ENCODE data around the gene MRTFB.

The MRTFB gene

DNA sequence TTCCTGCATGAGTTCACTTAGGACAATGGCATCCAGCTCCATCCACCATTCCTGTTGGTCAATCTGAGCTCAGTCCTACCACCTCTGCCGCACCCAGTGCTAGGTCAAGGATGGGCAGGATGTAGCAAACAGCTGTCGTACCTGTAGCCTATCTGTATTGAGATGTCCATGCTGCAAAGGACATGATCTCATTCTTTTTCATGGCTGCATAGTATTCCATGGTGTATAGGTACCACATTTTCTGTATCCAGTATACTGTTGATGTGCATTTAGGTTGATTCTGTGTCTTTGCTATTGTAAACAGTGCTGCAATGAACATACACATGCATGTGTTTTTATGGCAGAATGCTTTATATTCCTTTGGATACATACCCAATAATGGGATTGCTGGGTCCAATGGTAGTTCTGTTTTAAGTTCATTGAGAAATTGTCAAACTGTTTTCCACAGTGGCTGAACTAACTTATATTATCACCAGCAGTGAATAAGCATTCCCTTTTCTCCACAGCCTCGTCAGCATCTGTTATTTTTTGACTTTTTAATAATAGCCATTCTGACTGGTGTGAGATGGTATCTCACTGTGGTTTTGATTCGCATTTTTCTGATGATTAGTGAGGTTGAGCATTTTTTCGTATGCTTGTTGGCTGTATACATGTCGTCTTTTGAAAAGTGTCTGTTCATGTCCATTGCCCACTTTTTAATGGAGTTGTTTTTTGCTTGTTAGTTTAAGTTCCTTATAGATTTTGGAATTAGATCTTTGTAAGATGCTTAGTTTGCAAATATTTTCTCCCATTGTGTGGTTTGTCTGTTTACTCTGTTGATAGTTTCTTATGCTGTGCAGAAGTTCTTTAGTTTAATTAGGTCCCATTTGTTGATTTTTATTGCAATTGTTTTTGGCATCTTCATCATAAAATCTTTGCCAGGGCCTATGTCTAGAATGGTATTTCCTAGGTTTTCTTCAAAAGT, 7.2 kb upstream of the MRTFB start:
- DNase-seq = no peak

DNA sequence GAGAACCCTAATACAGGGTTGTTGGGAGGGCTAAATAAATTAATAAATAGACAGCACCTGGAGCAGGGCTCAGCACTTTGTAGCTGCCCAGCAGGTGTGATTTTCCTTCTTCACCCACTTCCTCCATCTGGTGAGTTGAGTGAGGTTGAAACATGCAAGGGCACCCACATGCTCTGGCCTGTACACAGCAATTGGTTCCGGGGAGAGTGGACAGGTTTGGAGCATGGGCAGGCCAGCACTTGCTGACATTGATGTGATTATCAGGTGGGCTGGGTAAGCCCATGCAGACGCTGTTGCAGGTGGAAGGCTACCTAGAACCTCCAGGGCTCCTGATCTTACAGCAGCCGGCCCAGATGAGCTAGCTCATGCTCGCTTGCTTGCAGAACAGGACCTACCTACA, 1.3 kb upstream of the MRTFB start:
- DNase-seq = no peak

DNA sequence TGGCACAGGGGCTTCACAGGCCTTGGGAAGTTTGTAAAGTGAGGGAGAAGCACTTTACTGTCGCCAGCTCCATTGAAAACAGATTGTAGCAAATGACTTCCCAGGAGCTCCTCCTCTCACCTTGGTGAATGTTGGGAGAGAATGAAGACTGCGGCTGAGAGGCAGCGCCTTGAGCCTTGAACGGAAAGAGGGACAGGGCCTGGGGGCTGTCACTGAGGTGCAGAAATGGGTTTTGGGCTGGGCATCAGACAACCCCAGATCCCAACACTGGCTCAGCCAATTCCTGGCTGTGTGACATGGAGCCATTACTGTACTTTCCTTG, 603 bp upstream of the MRTFB start:
- no peak for DNase-seq

DNA sequence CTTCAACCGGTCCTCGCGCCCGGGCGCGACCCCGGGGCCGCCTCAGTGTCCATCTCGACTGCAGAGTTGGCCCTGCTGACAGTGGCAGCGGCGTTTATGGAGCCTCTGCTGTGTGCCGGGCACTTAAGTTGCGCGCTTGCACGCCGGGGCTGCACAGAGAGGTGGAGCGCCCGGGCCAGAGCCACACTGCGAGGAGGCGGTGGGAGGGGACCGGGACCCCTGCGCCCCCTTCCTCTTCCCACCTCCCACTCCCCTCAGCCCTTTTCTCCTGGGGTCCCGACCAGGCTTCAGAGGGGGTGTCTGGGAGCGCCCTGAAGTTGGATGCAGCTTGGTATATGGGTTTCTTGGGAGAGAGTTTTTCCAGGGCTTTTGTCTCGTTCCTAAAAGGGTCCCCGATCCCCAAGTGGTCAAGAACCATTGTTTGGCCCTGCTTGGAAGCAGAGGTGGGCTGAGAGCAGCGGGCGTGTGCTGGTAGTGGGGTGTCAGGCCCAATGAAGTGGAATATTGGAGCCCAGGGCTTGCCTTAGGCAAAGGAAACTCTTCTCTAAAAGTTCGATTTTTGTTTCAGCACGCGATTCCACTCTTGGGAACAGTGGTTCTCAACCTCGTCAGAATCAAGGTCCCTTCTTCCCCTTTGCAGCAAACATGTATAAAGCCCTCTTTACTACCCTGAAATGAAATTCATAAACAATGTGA, 605 bp downstream of the MRTFB start:
- no peak for DNase-seq

DNA sequence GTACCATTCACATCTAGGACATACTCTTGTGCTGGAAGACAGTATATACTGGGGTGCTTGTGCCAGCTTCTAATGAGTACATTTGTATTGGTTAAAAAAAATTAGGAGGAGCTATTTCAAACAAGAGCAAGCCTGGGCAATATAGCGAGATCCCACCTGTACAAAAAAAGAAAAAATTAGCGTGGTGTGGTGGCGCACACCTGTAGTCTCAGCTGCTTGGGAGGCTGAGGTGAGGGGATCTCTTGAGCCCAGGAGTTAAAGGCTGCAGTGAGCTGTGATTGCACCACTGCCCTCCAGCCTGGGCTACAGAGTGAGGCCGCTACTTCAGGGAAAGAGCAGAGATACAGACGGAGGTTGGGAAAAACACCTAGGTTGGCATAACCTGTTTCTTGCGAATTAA, 1.2 kb downstream of the MRTFB start:
- DNase-seq = no peak

DNA sequence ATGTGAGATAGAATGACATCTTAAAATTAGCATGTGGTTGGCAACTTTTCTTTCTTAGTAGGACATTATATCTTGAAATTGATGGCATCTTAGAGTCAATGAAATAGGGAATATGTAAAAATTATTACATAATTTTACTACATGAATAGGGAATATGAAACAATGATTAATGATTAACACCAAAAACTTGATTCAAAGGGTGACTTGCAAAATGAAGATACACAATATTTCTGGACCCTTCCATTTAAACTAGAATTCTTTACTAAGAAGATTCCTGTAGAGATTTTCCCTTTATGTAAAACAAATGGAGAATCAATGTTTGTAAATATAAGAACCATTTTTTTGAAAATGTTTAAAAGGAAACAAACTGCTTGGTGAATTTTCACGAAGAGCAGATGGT, 3.4 kb downstream of the MRTFB start:
- no peak for DNase-seq

DNA sequence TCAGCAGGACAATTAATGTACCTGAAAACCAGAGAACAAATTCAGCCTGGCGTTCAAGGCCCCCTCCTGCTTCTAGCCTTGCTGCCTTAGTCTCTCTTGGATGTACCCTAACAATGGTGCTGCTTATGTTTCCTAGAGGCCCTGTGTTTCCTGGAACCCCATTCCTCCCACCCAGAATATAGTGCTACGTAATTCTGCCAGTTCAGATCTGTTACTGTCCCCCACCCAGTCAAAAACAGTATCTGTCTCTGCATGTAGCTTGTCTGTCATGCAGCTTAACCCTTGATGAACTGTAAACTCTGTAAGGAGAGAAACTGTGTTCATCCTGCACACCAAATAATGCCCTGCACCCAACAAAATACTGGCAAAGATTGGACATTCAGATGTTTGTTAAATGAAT, 6.8 kb downstream of the MRTFB start:
- DNase-seq = no peak

DNA sequence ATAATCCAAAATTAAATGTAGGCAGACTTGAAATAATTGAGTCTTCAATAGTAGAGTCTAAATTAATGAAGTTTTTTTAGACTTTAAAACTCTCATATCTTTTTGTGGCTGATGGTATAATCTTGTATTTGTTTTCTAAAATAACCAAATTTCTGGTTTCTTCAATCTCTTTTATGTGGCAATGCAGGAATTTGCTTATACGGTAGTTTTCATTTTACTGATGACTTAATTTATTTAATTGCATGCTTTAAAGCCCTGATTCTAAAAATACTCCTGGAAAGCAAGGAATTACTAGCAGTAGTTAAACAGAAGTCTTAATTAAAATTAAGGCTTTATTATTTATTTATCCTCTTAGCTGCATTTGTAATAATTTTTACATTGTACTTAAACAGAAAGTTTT, 15.4 kb downstream of the MRTFB start:
- DNase-seq = no peak

DNA sequence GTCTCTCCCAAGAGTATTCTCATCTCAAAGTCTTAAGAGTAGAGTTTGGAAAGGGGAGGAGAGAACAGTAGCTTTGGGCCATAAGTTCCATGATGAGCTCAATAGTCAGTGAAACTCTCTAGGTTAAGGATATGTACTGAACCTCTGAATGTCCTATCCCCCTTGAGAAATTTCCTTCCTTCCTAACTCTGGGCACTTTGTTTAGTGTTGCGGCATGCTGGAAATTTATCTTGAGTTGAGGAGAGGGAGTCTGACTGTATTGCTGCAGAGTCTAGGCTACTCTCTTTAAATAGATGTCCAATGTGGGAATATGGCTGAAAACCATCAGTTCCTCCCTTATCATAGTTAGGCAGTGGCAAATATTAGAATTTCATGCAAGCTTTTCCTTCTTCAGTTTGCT, 16.1 kb downstream of the MRTFB start:
- DNase-seq = no peak

DNA sequence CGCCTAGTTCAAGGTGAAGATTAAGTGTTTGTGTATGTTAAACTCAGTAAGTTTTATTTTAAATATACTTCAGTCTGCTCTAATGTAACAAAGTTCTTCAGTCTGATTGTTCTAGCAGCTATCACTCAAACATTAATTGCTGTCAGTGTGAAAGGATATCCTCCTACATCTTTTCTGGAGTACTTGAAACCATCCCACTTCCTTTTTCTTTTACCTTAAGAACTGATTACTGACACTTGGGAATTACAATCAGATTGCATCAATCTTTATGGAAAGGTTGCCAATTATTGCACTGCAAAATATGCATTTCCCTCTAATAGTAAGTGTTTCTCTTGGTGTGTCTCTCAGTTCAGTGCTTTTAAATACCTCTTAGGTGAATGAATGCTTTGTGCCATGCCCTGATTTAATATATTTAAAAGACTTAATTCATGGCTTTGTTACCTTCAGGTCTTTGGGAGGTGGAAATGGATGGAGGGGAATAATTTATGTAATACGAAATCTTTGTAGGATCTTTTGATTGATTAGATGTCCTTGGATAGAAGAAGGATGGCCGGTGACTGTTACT, 16.6 kb downstream of the MRTFB start:
- no peak for DNase-seq

DNA sequence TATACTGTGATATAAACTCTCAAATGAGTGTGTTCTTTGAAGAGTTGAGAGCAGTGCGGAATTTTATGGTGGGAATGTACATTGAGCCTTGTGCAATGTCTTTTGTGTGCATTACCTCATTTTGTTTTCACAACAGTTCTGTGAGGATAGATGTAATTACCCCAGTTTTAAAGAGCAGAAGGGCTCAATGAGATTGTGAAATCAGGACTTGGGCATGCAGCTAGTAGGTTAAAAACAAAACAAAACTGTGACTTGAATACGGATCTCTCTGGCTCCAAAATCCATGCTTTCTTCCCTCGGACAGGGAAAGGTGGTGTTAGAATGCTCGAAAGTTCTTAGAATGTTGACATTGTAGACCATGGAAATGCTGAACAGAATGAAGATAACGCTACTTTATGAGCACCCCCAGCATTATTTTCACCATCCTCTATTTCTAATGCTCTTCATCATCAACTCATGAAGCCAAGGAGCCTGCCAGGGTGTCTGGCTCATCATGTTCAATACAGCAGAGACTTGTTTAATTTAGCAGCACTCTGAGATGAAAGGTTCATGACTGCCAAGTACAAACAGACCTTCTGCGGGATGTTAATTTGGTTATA, 17.1 kb downstream of the MRTFB start:
- no peak for DNase-seq

DNA sequence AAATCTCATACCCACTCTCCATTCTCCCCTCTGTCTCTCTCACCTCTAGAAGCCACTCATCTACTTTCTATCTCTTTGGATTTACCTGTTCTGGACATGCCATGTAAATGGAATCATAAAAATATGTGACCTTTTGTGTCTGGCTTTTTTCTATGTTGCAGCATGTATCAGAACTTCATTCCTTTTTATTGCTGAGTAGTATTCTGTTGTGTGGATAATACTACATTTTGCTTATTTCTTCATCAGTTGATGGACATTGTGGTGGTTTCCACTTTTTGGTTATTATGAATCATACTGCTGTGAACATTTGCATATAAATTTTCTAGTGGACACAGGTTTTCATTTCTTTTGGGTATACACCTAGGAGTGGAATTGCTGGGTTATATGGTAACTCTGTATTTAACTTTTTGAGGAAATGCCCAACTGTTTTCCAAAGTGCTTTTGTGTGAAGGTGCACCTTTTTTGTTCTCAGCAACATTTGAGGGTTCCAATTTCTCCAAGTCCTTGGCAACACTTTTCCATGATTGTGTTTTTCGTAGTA, 18.2 kb downstream of the MRTFB start:
- no peak for DNase-seq

DNA sequence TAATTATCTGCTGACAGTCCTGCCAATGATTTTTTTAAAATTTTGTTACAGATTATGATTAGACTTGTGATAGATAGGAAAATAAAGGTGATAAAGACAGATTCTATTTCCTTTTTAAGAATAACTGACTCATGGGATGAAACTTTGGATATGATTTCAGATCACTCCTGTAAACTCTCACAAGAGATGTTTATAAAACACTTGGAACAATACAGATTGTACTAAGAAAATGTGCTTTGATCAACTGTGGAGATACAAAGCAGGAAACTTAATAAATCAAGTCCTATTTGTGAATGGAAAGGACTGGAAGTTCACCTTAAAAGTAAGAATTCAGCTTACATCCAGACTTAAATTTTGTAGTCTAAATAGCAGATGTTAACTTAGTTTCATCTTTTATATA, 21.4 kb downstream of the MRTFB start:
- no peak for DNase-seq

DNA sequence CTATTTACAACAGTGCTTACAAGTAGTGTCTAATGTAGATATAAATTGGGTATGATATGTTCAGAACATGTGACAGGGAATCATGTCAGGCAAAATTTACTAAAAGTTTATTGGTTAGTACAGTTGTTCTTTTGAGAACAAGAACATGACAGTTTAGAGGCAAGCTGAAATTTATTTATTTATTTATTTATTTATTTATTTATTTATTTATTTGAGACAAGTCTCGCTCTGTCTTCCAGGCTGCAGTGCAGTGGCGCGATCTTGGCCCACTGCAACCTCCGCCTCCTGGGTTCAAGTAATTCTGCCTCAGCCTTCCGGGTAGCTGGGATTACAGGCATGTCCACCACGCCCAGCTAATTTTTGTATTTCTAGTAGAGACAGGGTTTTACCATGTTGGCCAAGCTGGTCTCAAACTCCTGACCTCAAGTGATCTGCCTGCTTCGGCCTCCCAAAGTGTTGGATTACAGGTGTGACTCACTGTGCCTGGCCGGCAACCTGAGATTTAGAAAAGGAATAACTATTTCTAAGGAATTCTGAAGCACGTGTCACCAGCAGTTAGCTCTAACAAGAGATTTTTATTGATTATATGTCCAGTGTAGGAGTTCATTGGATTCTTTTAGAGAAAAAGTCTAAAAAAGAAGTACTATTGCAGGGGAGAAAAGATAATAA, 24.9 kb downstream of the MRTFB start:
- no peak for DNase-seq

DNA sequence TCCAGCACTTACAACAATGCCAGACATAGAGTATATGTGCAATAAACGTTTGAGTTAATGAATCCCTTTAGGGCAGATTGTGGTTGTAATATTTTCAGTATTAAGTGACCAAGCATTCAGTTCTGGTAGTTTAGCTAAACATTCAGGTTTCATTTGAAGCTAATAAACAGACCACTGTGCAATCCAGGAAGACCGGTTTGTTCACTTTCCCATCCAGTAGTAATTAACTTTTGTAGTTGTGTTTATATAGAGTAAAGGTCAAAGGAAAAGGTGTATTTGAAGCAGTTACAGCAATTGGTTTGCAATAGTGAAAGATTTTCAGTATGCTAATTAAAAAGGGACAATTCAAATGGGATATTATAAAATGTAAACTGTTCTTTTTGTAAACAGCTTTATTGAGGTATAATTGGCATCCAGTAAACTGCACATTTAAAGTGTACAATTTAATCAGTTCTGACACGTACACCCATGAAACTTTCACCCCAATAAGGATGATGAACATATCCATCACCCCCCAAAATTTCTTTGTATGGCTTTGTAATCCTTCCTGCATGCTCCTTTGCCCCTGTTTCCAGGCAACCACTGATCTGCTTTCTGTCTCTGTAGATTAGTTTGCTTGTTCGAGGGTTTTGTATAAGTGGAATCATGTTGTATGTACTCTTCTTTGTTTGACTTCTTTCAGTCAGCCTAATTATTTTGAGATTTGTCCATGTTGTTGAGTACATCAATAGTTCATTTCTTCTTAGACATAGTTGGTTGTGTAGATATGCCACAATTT, 26.3 kb downstream of the MRTFB start:
- no peak for DNase-seq

DNA sequence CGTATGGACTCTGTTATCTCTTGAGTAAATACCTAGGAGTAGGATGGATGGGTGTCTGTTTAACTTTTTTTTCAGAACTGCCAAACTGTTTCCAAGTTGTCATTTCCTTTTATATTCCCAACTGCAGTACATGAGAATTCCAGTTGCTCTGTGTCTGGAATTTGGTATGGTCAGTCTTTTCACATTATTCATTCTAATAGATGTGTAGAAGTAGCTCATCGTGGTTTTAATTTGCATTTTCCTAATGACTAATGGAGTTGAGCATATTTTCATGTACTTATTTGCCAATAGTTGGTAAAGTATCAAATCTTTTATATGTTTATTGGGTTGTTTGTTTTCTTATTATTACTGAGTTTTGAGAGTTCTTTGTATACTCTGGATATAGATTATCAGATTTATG, 27.0 kb downstream of the MRTFB start:
- DNase-seq = no peak

DNA sequence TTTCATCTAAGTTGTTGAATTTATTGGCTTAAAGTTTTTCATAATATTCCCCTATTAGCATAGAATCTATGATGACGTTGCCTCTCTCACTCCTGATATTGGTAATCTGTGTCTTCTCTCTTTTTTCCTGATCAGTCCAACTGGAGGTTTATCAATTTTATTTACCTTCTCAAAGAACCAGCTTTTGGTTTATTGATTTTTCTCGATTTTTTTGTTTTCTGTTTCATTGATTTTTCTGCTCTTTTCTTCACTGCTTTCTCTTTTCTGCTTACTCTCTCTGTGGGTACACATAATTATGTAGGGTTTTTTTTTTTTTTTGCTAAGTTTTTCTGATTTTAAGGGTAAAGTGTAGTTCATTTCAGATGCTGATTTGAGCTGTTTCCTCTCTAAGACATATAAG, 29.7 kb downstream of the MRTFB start:
- DNase-seq = no peak

DNA sequence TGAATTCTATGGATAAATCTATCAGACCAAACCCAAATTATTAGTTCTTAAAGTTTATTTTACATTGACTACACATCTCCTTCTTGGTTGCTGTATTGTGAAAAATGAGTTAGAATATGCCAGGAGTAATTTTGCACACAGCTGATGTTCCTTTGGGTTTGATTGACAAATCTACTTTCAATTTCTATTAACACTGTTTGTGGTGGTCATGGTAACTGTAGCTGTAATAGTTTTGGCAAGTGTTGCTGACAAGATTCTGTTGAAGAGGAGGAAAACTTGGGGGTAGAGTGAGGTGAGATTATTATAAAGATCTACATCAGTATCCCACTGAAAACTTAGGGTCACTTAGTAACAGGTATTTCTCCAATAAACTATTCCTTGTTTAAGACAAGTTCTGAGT, 30.3 kb downstream of the MRTFB start:
- no peak for DNase-seq

DNA sequence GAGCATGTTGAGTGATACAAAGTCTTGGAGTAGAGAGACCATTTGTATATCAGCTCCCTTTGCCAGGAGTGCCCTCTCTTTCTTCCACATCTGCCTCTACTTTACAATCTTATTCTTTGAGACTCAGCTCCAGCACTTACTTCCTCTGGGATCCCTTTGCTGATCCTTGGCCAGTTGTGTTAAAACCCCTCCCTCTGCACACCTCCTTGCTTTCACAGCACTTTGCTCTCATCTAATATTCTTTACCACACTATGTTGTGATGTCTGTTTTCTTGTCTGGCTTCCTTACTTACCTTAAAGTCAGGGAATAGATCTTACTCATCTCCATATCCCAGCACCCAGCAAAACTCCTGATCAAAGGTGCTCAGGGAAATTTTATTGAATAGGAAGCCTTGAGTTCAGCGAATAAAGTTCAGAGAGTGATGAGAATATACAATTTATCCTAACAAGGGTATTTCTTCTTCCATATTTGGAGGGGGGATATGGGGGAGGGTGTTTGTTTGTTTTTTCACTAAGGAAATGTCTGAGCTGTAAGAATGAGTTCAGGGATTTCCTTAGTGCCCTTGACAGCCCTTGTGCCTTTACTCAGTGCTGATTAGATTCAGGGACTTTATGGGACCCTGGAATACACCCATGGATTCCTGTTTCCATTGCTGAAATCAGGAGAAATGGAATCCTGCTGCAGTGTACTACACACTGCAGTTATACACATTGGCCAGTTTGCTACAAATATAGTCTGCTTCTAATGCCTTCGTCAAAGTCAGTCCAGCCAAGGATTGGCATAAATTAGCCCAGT, 32.0 kb downstream of the MRTFB start:
- DNase-seq = no peak

DNA sequence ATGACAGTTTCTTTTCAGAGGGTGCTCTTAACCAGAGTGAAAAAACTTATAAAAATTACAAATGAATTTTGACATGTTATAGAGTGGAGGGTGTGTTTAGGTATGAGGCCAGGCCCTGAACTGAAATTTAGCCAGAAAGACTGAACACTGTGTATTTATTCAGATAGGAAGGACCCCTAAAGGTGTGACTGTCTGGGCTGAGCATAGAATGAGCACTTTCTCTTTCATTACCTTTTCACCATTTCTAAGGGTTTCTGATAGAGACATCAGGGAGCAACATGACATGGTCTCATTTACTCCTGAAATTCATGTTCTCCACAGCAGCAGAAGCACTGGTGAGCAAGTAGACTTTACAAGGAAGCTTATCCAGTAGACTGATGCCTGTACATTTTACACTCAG, 32.9 kb downstream of the MRTFB start:
- no peak for DNase-seq

DNA sequence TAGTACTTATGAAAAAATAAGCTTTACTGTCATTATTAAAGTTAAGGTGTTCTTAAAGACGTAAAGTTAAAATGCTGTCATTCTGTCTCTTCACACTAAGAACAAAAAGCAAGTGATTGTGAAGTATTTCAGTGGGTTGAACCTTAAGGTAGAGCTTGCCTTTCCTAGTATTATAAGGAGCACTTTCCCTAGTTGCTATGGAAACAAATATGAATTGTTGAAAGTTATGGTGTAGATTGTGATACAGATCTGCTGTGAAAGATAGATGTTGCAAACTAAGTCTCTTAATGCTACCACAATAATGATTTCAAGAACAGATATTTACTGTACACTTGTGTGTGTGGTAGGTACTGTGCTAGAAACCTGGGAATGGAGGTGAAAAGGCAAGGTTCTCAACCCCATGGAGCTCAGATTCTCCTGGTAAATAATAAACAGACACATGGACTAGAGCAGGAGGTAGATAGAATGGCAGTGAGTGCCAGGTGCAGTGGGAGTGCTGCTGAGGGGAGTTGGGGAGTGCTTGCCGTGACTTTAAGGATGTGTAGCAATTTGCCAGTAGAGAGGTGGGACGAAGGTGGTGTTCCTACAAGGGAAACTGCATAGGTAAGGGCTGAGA, 34.7 kb downstream of the MRTFB start:
- DNase-seq = no peak

Data from CD4-positive, alpha-beta T cell treated with Interleukin-17A for 1 hour (primary cell).